Cardiac muscle cell (in vitro differentiated cells and primary cell): Measurements from ENCODE around the gene LYG2. TPM values are rescaled to one million over a fixed set of nuclear protein-coding genes. Genes with fewer than 3 reads are reported as not detected.

ENCODE experiments used
- DNase-seq, 2 donors: peaks; one replicate each; pipeline versions ENCODE4 v3.0.0 to v3.0.0-alpha.2; 2010 to 2017; ENCODE audit warnings: low read depth in 1 of 2, low spot score in 1 of 2
- H3K27ac ChIP-seq: fragments of 200-600 bp; sonication (generic); 2 replicates; pipeline ENCODE4 v1.5.1; 2016
- H3K27me3 ChIP-seq: fragments of 200-600 bp; sonication (generic); 2 replicates; pipeline ENCODE4 v1.6.0; 2016; ENCODE audit warnings: control low read depth
- H3K36me3 ChIP-seq: fragments of 200-600 bp; sonication (generic); 2 replicates; pipeline ENCODE4 v1.5.1; 2016; ENCODE audit warnings: control low read depth
- H3K4me1 ChIP-seq: fragments of 200-600 bp; sonication (generic); 2 replicates; pipeline ENCODE4 v1.8.1; 2017; ENCODE audit warnings: low read depth, mild to moderate bottlenecking, mixed run types
- H3K4me3 ChIP-seq: fragments of 200-600 bp; sonication (generic); 2 replicates; pipeline ENCODE4 v1.5.1; 2016; ENCODE audit warnings: mild to moderate bottlenecking
- H3K9me3 ChIP-seq: fragments of 200-600 bp; sonication (generic); 2 replicates; pipeline ENCODE4 v1.5.1; 2017; ENCODE audit warnings: low read depth, mild to moderate bottlenecking, control low read depth
- CTCF ChIP-seq: IDR thresholded peaks from 2 replicates; pipeline ENCODE4 v1.5.1; 2012; ENCODE audit warnings: low read depth, mild to moderate bottlenecking, low read length
- polyA plus RNA-seq: library from polyadenylated mRNA; unstranded; fragments of >200 nt; fragmentation: Nextera tagmentation; extraction: Ambion mirVana; gene quantifications from 2 replicates; pipeline ENCODE4 v1.2.1, GENCODE V29; 2016
- total RNA-seq: library from RNA; depleted of rRNA; stranded (reverse); fragments of >200 nt; gene quantifications from 2 replicates; pipeline ENCODE4 v1.2.3, GENCODE V29; 2016

Gene LYG2
- total and polyA plus RNA-seq, 2 experiments from 2014 or later = not detected

- Histone ChIP-seq H3K9me3 (no peaks in the 10 kb centered on the region), H3K4me1 (no peaks in the 10 kb centered on the region), H3K36me3 (no peaks in the 10 kb centered on the region), H3K4me3 (no peak overlapping the region), H3K27ac (no peak overlapping the region), H3K27me3 (no peaks in the 10 kb centered on the region)
- TF ChIP-seq CTCF = no peak
- peak in 1 of 2 donors; percentile 39 for DNase-seq
These were observed 37.5 kb downstream of the LYG2 start for GRCh38 chr2:99217929-99218501.

- DNase-seq = no peak
- TF ChIP-seq CTCF = no peak
- H3K27ac ChIP-seq = no peak overlapping the region
- no peaks in the 10 kb centered on the region for H3K36me3 ChIP-seq
- no peak overlapping the region for H3K4me3 ChIP-seq
- H3K9me3 ChIP-seq = no peaks in the 10 kb centered on the region
- H3K27me3 ChIP-seq = no peaks in the 10 kb centered on the region
- no peaks in the 10 kb centered on the region for H3K4me1 ChIP-seq
These were observed 39.4 kb downstream of the LYG2 start for GRCh38 chr2:99216096-99216495.

GRCh38 chr2:99205491-99205890 lies 50.0 kb downstream of the LYG2 start:
- Histone ChIP-seq H3K4me3 (no peak overlapping the region), H3K9me3 (no peaks in the 10 kb centered on the region), H3K4me1 (no peaks in the 10 kb centered on the region), H3K27ac (no peak overlapping the region), H3K27me3 (no peaks in the 10 kb centered on the region), H3K36me3 (no peaks in the 10 kb centered on the region)
- no peak for DNase-seq
- TF ChIP-seq CTCF = no peak

GRCh38 chr2:99201959-99202678 lies 53.3 kb downstream of the LYG2 start:
- no peak overlapping the region for H3K27ac ChIP-seq
- H3K4me1 ChIP-seq = no peaks in the 10 kb centered on the region
- H3K27me3 ChIP-seq = no peaks in the 10 kb centered on the region
- H3K9me3 ChIP-seq = no peaks in the 10 kb centered on the region
- H3K36me3 ChIP-seq = peaks cover 4% of the 10 kb centered on the region
- no peak overlapping the region for H3K4me3 ChIP-seq
- no peak for DNase-seq
- no peak for TF ChIP-seq CTCF

GRCh38 chr2:99200076-99200800 lies 55.2 kb downstream of the LYG2 start:
- no peak overlapping the region for H3K27ac ChIP-seq
- no peak for DNase-seq
- TF ChIP-seq CTCF = no peak

More at GRCh38 chr2:99200076-99200800, 55.2 kb downstream of the LYG2 start:
- no peaks in the 10 kb centered on the region for H3K27me3 ChIP-seq
- H3K4me3 ChIP-seq = no peak overlapping the region
- no peaks in the 10 kb centered on the region for H3K4me1 ChIP-seq
- peaks cover 20% of the 10 kb centered on the region for H3K36me3 ChIP-seq
- H3K9me3 ChIP-seq = no peaks in the 10 kb centered on the region
